ENCODE measurements around the gene NFIC. TPM values are rescaled to one million over a fixed set of nuclear protein-coding genes. Genes with fewer than 3 reads are reported as not detected.
A peak's percentile ranks its signal among the peaks of the same experiment; 100 is the strongest.

The NFIC gene
- total RNA-seq, 1 donor from 2014 or later: 32.9 TPM

DNA sequence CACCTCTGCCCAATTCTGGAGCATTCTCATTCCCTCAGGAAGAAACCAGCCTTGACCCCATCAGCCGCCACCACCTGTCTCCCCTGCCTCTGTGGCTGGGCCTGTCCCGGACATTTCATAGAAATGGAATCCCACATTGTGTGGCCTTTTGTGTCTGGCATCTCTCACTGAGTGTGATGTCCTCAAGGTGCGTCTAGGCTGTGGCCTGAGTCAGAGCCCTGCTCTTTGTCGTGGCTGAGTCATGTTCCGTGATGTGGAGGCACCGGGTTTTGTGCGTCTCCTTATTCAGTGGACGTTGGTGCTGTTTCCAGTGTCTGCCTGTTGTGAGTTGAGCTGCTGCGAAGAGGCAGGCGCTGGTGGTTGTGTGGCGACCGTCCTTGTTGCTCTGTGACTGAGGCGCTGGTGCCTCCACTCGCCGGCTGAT is 143.2 kb downstream of the NFIC start:
- H3K9me3 Mint-ChIP-seq: no peaks in the 10 kb centered on the region
- DNase-seq (ENCODE audit: low spot score in 2 of 2, unreplicated experiment in 2 of 2): no peak

DNA sequence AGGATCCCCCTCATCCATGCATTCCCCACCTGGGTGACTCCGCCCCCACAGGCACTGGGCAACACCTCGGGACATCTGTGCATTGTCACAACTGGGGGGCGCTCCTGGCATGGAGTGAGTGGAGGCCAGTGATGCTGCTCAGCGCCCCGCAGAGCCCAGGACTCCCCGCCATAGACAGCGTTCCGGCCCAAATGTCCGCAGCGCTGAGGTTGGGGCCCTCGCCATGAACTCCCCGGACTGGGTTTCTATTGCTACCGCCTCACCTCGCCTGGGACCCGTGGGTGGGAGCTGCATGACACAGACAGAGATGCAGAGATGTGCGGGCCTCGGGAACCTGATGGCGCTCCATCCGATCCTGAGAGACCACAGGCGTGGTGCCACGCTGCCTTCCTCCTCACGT is 144.3 kb downstream of the NFIC start:
- DNase-seq (ENCODE audit: low spot score in 2 of 2, unreplicated experiment in 2 of 2): no peak
- Mint-ChIP-seq H3K36me3 (peaks cover 6% of the 10 kb centered on the region), H3K27me3 (ENCODE audit: low read depth) (no peaks in the 10 kb centered on the region), H3K9me3 (no peaks in the 10 kb centered on the region), H3K4me3 (no peak overlapping the region), H3K4me1 (peaks cover 20% of the 10 kb centered on the region), H3K27ac (no peak overlapping the region)
- TF ChIP-seq, protein P1, sequence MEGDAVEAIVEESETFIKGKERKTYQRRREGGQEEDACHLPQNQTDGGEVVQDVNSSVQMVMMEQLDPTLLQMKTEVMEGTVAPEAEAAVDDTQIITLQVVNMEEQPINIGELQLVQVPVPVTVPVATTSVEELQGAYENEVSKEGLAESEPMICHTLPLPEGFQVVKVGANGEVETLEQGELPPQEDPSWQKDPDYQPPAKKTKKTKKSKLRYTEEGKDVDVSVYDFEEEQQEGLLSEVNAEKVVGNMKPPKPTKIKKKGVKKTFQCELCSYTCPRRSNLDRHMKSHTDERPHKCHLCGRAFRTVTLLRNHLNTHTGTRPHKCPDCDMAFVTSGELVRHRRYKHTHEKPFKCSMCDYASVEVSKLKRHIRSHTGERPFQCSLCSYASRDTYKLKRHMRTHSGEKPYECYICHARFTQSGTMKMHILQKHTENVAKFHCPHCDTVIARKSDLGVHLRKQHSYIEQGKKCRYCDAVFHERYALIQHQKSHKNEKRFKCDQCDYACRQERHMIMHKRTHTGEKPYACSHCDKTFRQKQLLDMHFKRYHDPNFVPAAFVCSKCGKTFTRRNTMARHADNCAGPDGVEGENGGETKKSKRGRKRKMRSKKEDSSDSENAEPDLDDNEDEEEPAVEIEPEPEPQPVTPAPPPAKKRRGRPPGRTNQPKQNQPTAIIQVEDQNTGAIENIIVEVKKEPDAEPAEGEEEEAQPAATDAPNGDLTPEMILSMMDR (IDR thresholded peaks at IDR 0.05; ENCODE audit: unreplicated experiment): no peak

More for the DNA sequence above, 143.2 kb downstream of the NFIC start:
- TF ChIP-seq, protein P1 (IDR thresholded peaks at IDR 0.05; ENCODE audit: unreplicated experiment): no peak
- Mint-ChIP-seq H3K27me3 (ENCODE audit: low read depth) (no peaks in the 10 kb centered on the region), H3K27ac (no peak overlapping the region), H3K36me3 (peaks cover 6% of the 10 kb centered on the region), H3K4me3 (peak overlapping the region; percentile 36), H3K4me1 (peaks cover 28% of the 10 kb centered on the region)

DNA sequence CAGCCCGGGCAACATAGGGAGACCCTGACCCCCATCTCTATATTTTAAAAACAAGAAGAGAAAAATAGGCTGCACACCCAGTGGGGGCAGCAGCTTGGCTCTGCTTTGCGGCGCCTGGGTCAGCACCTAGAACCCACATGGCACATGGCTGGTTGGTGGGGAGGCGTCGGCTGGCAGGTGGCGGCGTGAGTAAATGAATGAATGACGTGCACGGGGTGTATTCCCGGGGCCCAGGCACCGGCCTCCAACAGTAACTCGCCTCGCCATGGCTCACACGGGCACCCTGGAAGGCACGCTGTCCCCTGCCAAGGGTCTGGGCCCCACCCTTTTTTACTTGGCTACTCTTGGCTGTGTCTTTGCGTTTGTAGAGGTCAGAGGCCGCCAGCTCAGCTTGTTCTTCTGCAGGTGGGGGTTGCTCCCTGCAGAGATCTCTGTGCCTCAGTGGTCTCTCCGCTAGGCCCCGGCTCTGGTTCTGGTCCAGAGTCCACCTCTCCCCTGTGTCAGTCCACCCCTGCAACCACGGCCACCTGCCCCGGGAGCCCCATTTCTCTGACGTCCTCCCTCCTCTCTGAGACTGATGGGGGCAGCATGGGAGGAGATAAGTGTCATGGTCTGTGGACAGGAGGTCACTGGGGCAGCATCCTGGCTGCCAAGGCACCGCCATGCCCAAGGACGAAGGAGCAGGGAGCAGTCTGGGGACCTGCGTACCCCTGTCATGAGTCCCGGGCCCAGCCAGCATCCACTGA is 145.3 kb downstream of the NFIC start:
- Mint-ChIP-seq H3K4me3 (no peak overlapping the region), H3K4me1 (peaks cover 18% of the 10 kb centered on the region), H3K27me3 (ENCODE audit: low read depth) (no peaks in the 10 kb centered on the region), H3K36me3 (peaks cover 6% of the 10 kb centered on the region), H3K9me3 (no peaks in the 10 kb centered on the region), H3K27ac (no peak overlapping the region)
- DNase-seq (ENCODE audit: low spot score in 2 of 2, unreplicated experiment in 2 of 2): no peak
- TF ChIP-seq, protein P1 (IDR thresholded peaks at IDR 0.05; ENCODE audit: unreplicated experiment): no peak

DNA sequence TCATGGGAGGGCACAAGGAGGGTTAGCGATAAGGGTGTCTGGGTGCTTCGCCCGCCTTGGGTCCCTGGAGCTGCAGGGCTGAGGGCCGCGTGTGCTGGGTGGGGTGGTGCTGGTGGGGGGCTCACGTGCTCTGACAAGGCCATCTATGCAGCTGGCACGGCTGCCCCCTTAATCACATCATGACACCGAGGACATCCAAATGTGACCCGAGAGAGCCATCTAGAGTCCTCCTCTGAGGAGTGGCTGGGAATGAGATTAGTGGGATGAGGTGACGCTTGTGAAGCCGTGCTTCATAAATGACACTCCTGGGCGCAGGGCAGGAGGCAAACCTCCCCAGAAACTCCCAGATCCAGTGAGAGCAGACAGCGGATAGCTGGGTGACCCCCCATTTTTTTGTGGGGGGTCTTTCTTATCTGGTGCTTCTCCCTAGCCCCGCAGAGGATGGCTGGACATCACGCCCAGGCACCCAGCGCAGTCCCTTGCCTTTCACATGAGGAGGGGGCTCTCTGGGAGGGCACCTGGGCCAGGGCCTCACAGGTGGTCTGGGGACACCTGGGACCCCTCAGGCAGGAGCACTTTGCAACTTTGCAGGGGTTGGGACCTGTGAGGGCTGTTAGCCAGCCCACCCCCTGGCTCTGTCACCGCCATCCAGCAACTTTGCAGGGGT is 146.3 kb downstream of the NFIC start:
- no peak for DNase-seq (ENCODE audit: low spot score in 2 of 2, unreplicated experiment in 2 of 2)
- Mint-ChIP-seq H3K27me3 (ENCODE audit: low read depth) (no peaks in the 10 kb centered on the region), H3K9me3 (no peaks in the 10 kb centered on the region), H3K27ac (no peak overlapping the region), H3K4me1 (peaks cover 9% of the 10 kb centered on the region), H3K4me3 (no peak overlapping the region), H3K36me3 (peaks cover 6% of the 10 kb centered on the region)
- TF ChIP-seq, protein P1 (IDR thresholded peaks at IDR 0.05; ENCODE audit: unreplicated experiment): no peak

DNA sequence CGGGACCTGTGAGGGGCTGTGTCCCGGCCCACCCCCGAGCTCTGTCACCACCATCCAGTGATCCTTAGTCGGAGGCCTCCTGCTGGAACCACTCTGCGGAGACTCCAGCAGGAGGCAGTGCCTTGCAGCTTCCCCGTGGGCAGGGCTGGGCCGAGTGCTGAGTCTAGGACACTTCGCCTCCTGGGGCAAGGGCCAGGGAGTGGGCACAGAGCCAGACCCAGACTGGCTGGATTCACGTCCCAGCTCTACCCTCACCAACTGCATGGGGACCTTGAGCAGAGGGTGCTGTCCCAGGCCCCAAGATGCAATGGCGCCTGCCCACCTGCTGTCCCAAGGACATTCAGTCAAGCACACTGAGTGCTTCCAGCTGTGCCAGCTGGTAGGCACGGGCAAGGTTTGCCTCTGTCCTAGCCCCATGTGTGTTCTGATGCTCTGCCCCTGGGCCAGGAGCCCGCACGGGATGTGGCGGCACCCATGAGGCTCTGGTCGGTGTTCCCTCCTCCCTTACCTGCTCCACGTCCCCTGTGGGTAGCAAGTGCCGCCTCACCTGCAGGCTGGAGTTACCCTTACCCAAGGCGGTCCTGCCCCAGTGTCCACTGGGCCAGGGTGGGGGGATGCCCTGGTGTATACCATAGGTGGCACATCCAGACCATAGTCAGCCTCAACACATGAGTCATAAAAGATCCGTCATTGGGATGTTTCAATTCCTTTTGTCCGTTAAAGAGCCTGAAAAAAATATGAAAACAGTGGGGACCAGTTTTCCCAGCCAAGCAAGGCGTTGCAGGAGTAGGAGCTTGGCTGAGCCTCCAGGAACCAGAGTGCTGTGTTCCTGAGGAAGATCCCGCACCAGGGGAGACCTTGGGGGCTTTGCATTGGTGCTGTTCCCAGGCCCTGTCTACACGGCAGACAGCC is 147.1 kb downstream of the NFIC start:
- TF ChIP-seq, protein P1 (IDR thresholded peaks at IDR 0.05; ENCODE audit: unreplicated experiment): no peak
- peaks cover 5% of the 10 kb centered on the region for H3K4me1 Mint-ChIP-seq
- H3K27me3 Mint-ChIP-seq (ENCODE audit: low read depth): no peaks in the 10 kb centered on the region
- peaks cover 6% of the 10 kb centered on the region for H3K36me3 Mint-ChIP-seq
- DNase-seq (ENCODE audit: low spot score in 2 of 2, unreplicated experiment in 2 of 2): no peak
- no peak overlapping the region for H3K4me3 Mint-ChIP-seq
- no peaks in the 10 kb centered on the region for H3K9me3 Mint-ChIP-seq
- H3K27ac Mint-ChIP-seq: no peak overlapping the region

Measured in mesothelial cell of epicardium (in vitro differentiated cells).